Measurements from ENCODE around the gene CCNL2. TPM values are rescaled to one million over a fixed set of nuclear protein-coding genes. Genes with fewer than 3 reads are reported as not detected.
A peak's percentile ranks its signal among the peaks of the same experiment; 100 is the strongest.

CCNL2 gene
- total RNA-seq, 2 donors from 2014 or later = 187 to 244 TPM

DNA sequence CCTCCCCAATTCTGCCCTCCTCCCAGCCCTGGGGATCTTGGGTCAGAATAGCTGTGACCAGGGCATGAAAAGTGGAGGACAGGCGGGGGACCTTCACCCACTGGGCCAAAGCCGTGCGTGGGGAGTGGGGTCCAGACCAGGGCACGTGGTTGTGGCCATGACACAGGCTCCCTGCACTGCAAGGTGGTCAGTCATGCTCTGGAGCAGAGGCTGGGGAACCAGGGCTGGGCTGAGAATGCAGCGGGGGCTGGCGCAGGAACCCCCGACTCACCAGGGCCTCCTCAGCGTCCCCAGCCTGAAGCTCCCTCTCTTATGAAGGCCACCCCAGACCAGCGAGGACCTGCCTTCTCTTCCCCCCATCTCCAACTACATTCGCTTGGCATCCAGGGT, 52.6 kb downstream of the CCNL2 start:
- Histone ChIP-seq H3K9ac (ENCODE audit: extremely low read depth, low read length, poor library complexity, severe bottlenecking) (no peak overlapping the region), H3K4me1 (ENCODE audit: control insufficient read depth, insufficient read depth, low read length) (peaks cover 5% of the 10 kb centered on the region), H3K27ac (ENCODE audit: low read depth, low read length) (no peak overlapping the region), H3K36me3 (ENCODE audit: control insufficient read depth, insufficient read depth, low read length) (peaks cover 1% of the 10 kb centered on the region), H3K27me3 (ENCODE audit: control insufficient read depth, insufficient read depth, low read length, poor library complexity, severe bottlenecking) (no peaks in the 10 kb centered on the region), H3K9me3 (ENCODE audit: control insufficient read depth, low read length) (no peaks in the 10 kb centered on the region), H3K4me3 (ENCODE audit: low read length) (no peak overlapping the region)
- 92 to 98% methylated on average over 8 to 10 of the region's 10 CpGs for WGBS, 2 experiments (ENCODE audit: insufficient coverage in 1 of 2, insufficient read length in 1 of 2)
- Mint-ChIP-seq H3K9me3 (no peaks in the 10 kb centered on the region), H3K36me3 (ENCODE audit: low read depth) (peaks cover under 1% of the 10 kb centered on the region), H3K4me3 (peak overlapping the region; percentile 67), H3K4me1 (peaks cover 2% of the 10 kb centered on the region), H3K27ac (no peak overlapping the region), H3K27me3 (ENCODE audit: insufficient read depth) (no peaks in the 10 kb centered on the region)
- no peak for DNase-seq
- TF ChIP-seq, protein P1, sequence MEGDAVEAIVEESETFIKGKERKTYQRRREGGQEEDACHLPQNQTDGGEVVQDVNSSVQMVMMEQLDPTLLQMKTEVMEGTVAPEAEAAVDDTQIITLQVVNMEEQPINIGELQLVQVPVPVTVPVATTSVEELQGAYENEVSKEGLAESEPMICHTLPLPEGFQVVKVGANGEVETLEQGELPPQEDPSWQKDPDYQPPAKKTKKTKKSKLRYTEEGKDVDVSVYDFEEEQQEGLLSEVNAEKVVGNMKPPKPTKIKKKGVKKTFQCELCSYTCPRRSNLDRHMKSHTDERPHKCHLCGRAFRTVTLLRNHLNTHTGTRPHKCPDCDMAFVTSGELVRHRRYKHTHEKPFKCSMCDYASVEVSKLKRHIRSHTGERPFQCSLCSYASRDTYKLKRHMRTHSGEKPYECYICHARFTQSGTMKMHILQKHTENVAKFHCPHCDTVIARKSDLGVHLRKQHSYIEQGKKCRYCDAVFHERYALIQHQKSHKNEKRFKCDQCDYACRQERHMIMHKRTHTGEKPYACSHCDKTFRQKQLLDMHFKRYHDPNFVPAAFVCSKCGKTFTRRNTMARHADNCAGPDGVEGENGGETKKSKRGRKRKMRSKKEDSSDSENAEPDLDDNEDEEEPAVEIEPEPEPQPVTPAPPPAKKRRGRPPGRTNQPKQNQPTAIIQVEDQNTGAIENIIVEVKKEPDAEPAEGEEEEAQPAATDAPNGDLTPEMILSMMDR (conservative IDR thresholded peaks at IDR 0.05) = no peak

DNA sequence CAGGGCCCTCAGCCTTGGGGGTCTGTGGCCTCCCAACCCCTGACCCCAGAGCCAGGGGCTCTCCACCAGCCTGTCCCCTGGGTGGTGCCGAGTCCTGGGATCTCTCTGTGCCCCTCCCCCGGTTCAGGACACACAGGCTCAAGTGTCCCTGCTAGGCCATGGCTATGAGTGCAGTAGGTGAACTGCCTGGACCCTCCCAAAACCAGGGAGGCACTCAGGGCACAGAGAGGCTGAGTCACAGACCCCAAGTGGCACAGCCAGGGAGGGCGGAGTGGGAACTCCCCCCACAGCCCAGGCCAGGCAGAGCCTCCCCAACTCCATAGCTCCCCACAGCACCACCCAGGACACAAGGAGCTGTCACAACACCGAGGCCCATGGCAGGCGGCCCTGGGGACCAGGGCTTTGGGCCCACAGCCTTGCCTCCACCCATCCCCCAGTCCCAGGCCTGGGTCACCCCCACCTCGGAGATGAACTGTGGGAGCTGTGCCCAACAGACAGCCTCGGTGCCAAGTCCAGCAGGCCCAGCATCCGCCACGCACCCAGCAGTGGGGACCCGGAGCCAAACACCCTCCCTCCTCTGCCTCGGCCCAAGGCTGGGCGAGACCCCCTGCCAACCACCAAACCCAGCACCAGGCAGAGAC, 53.2 kb downstream of the CCNL2 start:
- no peak overlapping the region for H3K27ac Mint-ChIP-seq
- no peak overlapping the region for H3K4me3 Mint-ChIP-seq

GRCh38 chr1:1345384-1345783, 53.8 kb downstream of the CCNL2 start:
- 94 to 97% methylated on average over 12 to 16 of the region's 16 CpGs for WGBS, 2 experiments (ENCODE audit: insufficient coverage in 1 of 2, insufficient read length in 1 of 2)
- Histone ChIP-seq H3K36me3 (ENCODE audit: control insufficient read depth, insufficient read depth, low read length) (peaks cover 12% of the 10 kb centered on the region), H3K4me1 (ENCODE audit: control insufficient read depth, insufficient read depth, low read length) (peaks cover 5% of the 10 kb centered on the region), H3K27me3 (ENCODE audit: control insufficient read depth, insufficient read depth, low read length, poor library complexity, severe bottlenecking) (no peaks in the 10 kb centered on the region), H3K4me3 (ENCODE audit: low read length) (no peak overlapping the region), H3K27ac (ENCODE audit: low read depth, low read length) (no peak overlapping the region), H3K9ac (ENCODE audit: extremely low read depth, low read length, poor library complexity, severe bottlenecking) (no peak overlapping the region), H3K9me3 (ENCODE audit: control insufficient read depth, low read length) (no peaks in the 10 kb centered on the region)
- peaks cover 11% of the 10 kb centered on the region for H3K36me3 Mint-ChIP-seq (ENCODE audit: low read depth)
- peaks cover 2% of the 10 kb centered on the region for H3K4me1 Mint-ChIP-seq
- no peaks in the 10 kb centered on the region for H3K9me3 Mint-ChIP-seq
- TF ChIP-seq, protein P1 (conservative IDR thresholded peaks at IDR 0.05) = no peak
- no peak overlapping the region for H3K27ac Mint-ChIP-seq
- H3K27me3 Mint-ChIP-seq (ENCODE audit: insufficient read depth) = no peaks in the 10 kb centered on the region
- H3K4me3 Mint-ChIP-seq = no peak overlapping the region
- DNase-seq = no peak

More for the DNA sequence above, 53.2 kb downstream of the CCNL2 start:
- H3K9me3 ChIP-seq (ENCODE audit: control insufficient read depth, low read length) = no peaks in the 10 kb centered on the region
- H3K27me3 ChIP-seq (ENCODE audit: control insufficient read depth, insufficient read depth, low read length, poor library complexity, severe bottlenecking) = no peaks in the 10 kb centered on the region
- H3K36me3 Mint-ChIP-seq (ENCODE audit: low read depth) = peaks cover 5% of the 10 kb centered on the region
- no peak overlapping the region for H3K27ac ChIP-seq (ENCODE audit: low read depth, low read length)
- peaks cover 6% of the 10 kb centered on the region for H3K36me3 ChIP-seq (ENCODE audit: control insufficient read depth, insufficient read depth, low read length)
- no peaks in the 10 kb centered on the region for H3K27me3 Mint-ChIP-seq (ENCODE audit: insufficient read depth)
- H3K9me3 Mint-ChIP-seq = no peaks in the 10 kb centered on the region
- H3K4me1 Mint-ChIP-seq = peaks cover 2% of the 10 kb centered on the region
- DNase-seq = no peak
- WGBS, 2 experiments (ENCODE audit: insufficient coverage in 1 of 2, insufficient read length in 1 of 2) = 96 to 98% methylated on average over 11 to 12 of the region's 12 CpGs
- peaks cover 5% of the 10 kb centered on the region for H3K4me1 ChIP-seq (ENCODE audit: control insufficient read depth, insufficient read depth, low read length)
- no peak overlapping the region for H3K4me3 ChIP-seq (ENCODE audit: low read length)
- TF ChIP-seq, protein P1 (conservative IDR thresholded peaks at IDR 0.05) = no peak
- no peak overlapping the region for H3K9ac ChIP-seq (ENCODE audit: extremely low read depth, low read length, poor library complexity, severe bottlenecking)
